Fibroblast of lung (primary cell): ENCODE measurements around the gene HHAT.

ENCODE experiments used
- CTCF ChIP-seq, 2 donors: IDR thresholded peaks in 1 of 2; conservative IDR thresholded peaks in 1 of 2; 1 replicate in 1 of 2; 2 replicates in 1 of 2; pipeline ENCODE4 v1.5.1; 2011 to 2012; ENCODE audit warnings: low read length in 2 of 2, control low read depth in 1 of 2, inconsistent platforms in 1 of 2, low read depth in 1 of 2, mild to moderate bottlenecking in 1 of 2
- EZH2 ChIP-seq: IDR thresholded peaks from 2 replicates; pipeline ENCODE4 v1.5.1; 2012; ENCODE audit warnings: low read length, control low read depth, mild to moderate bottlenecking; ENCODE audit errors: missing control alignments

DNA sequence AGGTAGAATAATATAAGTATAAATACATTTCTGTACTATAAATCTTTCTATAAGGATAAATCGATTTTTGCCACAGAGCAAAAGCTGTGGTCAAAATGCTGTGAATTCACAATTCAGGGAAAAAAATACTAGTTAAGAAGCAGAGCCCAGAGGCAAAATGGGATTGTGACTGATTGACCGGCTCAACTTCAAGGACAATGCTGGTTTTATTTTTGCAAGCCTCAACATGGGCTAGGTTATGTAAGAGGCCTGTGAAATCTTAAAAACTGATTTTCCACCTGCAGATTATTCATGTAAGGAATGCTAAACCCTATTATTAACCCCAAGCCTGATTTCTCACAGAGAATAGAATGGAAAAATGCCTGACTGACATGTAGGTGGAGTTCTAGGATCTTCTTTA is 155.1 kb downstream of the HHAT start:
- TF ChIP-seq CTCF (conservative IDR thresholded peaks at IDR 0.05 in 1 of 2, IDR thresholded peaks at IDR 0.05 in 1 of 2; ENCODE audit: low read depth in 1 of 2, low read length in 2 of 2), result no peak
- no peak for TF ChIP-seq EZH2
